Stimulated activated CD4-positive, alpha-beta T cell treated with anti-CD3 and anti-CD28 coated beads, Interleukin-2, amount 100 ng/mL, for 48 hours (primary cell): ENCODE measurements around the gene PPM1K.

ENCODE experiments used
- DNase-seq, 2 donors: peaks; one replicate each; pipeline ENCODE4 v3.0.0-alpha.2; 2020

PPM1K gene

DNA sequence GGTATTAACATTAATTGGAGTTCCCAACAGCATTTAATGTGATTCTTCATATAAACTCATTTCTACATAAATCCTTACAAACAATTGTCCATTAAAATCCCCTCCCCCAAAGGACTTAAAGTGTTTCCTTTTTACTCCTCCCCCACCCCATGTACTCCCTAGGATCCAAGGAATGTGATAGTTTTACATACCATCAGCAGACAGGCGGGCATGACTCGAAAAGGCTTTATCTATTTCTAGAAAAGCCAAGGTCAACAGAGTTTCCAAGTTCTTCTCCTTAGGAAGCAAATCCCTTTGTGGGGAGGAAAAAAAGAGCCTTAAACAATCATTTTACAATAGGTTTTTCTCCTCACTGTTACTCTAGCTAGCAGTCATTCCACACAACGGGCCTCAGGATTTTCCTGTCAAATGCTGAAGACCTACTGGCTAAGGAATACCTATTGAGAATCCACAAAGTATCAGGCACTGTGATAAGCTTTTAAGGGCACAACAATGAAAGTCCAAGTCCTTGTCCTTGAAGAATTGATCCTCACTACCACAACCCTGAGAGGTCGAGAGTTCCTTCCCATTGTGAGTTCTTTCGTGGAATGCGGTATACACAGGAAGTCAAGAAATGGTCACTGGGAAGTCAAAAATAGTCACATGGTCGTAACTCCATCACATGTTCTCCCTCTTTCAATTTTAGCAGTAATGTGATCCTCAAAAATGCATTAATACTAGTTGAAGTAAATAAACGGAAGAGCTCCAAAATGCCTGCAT lies 7.2 kb downstream of the PPM1K start:
- DNase-seq: no peak

GRCh38 chr4:88275949-88276515 lies 8.3 kb downstream of the PPM1K start:
- no peak for DNase-seq

GRCh38 chr4:88275516-88275915 lies 8.8 kb downstream of the PPM1K start:
- DNase-seq: no peak

GRCh38 chr4:88268913-88269312 lies 15.4 kb downstream of the PPM1K start:
- no peak for DNase-seq

GRCh38 chr4:88264336-88264735 lies 20.0 kb downstream of the PPM1K start:
- DNase-seq: no peak

GRCh38 chr4:88257726-88258125 lies 26.6 kb downstream of the PPM1K start:
- DNase-seq: no peak

DNA sequence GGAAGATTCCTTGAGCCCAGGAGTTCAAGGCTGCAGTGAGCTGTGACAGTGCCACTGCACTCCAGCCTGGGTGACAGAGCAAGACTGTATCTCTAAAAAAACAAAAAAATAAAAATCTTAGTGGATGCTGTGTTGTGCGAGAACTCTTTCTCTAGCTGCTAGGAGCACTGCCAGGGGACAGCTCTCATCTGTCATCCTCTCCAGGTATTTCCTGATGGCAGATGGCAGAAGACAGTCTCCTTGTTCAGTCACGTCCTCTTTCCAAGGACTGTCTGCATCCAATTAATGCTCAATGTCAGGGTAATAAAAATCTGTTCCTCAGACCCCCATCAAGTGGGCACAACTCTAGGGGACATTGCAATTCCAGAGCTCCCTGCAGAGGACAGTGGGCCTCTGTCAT lies 29.2 kb downstream of the PPM1K start:
- DNase-seq: no peak

DNA sequence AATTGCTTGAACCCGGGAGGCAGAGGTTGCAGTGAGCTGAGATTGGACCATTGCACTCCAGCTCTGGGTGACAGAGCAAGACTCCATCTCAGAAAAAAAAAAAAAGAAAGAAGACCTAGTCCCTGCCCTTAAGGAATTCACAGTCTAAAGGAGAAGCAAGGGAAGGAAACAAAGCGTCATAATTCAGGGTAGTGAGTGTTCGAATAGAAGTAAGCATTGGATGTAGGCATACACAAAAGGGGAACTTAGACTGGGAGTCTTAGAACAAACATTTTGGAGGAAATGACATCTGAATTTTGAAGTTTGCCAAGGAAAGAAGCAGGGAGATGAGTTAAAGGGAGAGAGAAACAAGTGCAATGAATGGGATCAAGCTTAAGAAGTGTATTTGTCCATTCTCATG lies 32.4 kb downstream of the PPM1K start:
- DNase-seq: no peak

DNA sequence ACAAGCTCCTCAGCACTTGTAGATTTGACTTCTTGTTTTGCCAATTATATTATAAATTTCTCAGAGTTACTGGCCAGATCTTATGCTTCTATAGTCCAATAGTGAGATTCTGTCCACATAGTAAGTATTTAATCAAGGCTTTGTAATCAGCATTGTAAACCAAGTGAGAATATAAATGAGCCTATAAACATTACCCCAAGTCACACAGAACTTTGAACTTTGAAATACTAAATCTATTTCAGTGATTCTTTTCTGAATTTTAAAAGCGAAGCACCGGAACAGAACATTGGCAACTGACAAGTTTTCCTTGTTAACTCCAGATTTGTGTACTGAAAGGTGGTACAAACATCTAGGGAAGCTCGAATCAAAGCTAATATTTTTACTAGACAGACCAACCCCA lies 37.2 kb downstream of the PPM1K start:
- no peak for DNase-seq

GRCh38 chr4:88246600-88246999 lies 37.8 kb downstream of the PPM1K start:
- no peak for DNase-seq

DNA sequence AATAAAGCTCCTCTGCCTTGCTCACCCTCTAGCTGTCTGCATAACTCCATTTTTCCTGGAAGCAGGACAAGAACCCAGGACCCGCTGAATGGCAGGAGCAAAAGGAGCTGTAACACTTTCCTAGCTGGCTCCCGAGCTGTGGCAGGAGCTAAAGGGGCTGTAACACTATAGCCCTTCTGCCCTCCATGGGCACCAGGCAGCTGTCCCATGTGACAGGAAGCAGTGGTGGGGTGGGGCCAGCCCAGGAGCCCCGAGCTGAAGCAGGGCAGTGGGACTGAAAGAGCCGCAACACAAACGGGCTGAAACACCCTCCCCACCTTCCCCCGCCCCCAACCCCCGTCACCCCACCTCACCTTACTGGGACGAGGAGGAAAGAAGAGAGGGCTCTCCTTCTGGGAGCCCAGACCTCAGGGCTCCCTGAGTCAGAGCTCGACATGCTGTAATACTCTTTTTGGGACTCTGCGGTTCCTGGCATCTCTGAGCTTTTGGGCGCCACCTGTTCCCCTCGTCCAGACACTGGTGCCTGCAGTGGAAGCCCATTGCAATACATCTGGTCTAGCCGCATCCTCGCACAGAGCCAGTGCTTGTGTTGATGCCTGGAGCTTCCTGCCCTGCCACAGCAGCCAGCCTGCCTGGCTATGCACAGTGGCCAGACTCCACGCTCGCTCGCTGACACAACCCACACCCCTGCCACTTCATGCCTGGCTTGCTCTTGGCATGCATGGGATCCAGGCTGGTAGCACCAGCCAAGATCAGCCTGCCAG lies 39.4 kb downstream of the PPM1K start:
- DNase-seq: no peak

GRCh38 chr4:88244056-88244455 lies 40.3 kb downstream of the PPM1K start:
- DNase-seq: no peak

DNA sequence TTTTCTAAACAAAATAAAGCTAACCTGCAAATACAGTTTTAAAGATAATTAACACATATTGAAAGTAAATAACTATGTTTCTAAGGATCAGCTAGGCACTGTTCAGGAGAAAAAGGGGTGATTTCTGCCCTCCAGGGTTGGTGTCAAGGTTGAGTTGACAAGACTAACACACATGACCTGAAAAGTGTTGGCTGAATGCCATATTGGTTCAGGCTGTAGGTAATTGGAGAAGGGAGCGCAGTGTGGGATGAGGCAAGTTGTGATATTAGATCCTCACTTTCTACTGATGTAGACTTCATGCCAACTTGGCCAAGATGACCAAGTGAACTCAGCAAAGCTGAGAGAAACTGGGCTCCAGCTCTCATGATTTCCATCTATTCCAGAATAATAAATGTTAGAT lies 42.2 kb downstream of the PPM1K start:
- DNase-seq: no peak

GRCh38 chr4:88240297-88240714 lies 44.1 kb downstream of the PPM1K start:
- no peak for DNase-seq

DNA sequence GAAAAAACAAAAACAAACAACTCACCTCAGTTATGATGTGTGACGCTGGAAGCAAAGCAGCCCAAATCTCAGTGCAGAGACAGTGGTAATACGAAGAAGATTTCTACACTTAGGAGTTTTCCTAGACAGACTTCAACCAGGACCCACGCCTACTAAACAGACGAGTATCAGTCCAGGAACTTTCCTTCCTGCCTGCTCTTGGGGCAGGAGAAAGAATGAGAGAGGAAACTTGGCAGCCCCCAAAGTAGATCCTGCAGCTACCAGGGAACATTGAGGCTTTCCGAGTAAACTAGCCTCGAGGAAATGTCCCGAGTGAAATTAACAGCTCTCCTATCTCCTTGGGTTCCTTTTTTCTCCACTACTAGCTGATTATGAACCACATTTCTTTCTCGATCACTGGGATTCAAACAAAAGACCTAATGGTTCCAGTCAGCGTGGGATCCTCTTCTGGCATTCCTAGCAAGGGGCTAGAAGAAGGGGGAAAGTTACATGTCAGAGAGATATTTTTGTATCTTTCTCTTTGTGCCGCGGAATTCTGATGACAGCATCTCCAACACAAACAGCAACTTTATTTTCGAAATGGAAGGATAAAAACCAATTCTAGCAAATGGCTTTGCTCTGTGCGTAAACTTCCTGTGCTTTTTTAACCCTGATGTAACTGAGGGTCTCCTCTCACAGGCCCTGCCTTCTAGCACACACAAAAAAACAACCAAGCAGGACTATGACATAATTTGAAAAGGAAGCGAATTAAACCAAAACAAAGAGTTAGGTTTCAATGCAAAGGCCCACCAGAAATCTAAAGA lies 53.2 kb downstream of the PPM1K start:
- DNase-seq: no peak

DNA sequence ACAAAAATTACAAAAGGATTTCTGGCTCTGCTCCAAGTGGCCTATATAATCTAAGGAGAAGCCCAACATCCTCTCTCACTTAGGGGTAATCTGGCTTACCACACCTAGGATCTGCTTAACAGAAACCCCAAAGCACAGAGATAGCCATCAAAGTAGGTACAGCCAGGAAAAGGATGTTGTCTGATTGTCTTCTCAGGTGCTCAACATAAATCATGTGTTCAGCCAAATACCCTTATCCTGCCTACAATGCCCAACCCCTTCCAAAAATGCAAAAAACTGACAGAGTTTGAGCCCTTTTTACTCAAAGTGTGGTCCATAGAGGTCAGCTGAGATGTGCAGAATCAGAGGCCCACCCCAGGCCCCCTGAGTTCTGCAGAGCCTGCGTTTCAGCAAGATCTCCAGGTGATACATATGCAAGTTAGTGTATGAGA lies 53.9 kb downstream of the PPM1K start:
- DNase-seq: no peak

DNA sequence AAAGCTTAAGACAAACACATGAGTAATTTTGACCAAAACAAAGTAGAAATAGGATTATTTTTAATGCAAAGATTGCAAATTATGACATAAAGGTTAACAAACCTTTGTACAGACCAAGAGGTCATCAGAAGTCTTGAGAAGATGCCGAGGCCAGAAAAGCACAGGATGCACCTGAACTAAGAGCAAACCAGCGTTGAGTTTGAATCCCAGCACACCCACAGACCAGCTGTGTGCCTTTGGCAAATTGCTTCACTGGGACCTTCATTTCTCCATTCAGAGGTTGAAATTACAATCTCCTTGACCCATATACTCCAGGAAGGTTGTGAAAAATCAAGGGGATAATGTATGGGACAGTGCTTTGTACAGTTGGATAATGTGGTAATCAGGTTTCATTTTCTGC lies 56.6 kb downstream of the PPM1K start:
- no peak for DNase-seq

GRCh38 chr4:88226143-88226542 lies 58.2 kb downstream of the PPM1K start:
- DNase-seq: no peak

- DNase-seq: no peak
These were observed 58.9 kb downstream of the PPM1K start for GRCh38 chr4:88225232-88226105.

GRCh38 chr4:88223516-88223915 lies 60.8 kb downstream of the PPM1K start:
- no peak for DNase-seq

- DNase-seq: no peak
These were observed 65.3 kb downstream of the PPM1K start for GRCh38 chr4:88219099-88219498.

DNA sequence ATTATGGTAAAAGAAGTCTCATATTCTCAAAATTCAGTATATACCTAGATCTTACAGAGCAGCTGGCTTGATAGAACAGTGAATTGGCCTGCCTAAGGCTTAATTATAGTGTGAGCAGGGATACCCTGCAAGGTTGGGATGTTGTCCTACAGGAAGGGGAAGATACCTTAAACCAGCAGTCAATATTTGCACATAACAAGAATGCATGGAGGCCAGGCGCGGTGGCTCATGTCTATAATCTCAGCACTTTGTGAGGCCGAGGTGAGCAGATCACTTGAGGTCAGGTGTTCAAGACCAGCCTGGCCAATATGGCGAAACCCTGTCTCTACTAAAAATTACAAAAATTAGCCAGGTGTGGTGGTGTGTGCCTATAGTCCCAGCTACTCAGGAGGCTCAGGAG lies 67.2 kb downstream of the PPM1K start:
- DNase-seq: no peak
